GM19351 (cell line): ENCODE data around the gene AMIGO2.
"Not testable (repeated sequence)": the region's sequence is repeated elsewhere in the genome, so short reads cannot be mapped to it uniquely, and the experiment has no call there.

Experiments
- ATAC-seq: cut with Tn5 transposase; IDR thresholded peaks from one replicate; pipeline ENCODE4 v1.9.1; 2021; ENCODE audit warnings: mild to moderate bottlenecking, moderate library complexity; ENCODE audit not compliant: unreplicated experiment

AMIGO2 gene

DNA sequence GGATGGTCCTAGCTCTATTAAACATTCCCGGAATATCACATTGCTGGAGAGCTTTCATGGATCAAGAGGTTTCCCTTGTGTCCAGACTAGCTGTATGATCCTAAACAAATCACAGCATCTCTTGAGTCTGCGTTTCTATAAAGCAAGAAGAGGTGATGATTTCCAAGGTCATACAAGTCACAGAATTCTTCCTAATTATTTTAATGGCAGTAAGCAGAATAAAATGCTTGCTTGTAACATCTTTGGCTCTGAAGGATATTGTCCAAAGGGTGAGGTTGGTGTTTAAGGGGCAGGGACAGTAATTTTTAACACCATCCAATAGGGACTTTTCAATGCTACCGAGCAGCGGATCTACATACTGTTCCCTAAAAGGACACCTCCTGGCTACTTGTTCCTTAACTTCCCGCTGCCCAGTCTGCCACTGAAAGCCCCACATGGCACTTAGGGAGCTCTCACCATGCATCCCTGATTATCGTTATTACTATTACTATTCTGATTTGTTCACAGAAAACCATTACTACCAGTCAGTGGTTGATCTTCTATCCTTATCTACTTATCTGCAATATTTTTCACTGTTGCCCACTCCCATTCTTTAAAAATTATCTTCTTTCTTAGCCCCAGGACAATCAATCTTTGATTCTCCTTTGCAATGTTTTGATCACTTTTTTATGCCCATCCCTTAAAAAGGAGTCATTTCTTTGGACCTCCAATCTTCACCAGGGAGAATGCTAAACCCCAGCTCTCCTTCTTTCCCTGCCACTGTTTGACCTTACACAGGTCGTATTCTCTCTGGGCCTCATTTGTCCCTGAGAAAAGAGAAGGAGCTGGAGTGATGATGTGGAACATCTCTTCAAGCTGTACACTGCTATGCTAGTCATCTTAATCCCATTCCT lies 4.3 kb downstream of the AMIGO2 start:
- ATAC-seq: no peak

- ATAC-seq: no peak
Measured at GRCh38 chr12:47074757-47075156, 5.0 kb downstream of the AMIGO2 start.

GRCh38 chr12:47073951-47074350 lies 5.8 kb downstream of the AMIGO2 start:
- ATAC-seq: no peak

DNA sequence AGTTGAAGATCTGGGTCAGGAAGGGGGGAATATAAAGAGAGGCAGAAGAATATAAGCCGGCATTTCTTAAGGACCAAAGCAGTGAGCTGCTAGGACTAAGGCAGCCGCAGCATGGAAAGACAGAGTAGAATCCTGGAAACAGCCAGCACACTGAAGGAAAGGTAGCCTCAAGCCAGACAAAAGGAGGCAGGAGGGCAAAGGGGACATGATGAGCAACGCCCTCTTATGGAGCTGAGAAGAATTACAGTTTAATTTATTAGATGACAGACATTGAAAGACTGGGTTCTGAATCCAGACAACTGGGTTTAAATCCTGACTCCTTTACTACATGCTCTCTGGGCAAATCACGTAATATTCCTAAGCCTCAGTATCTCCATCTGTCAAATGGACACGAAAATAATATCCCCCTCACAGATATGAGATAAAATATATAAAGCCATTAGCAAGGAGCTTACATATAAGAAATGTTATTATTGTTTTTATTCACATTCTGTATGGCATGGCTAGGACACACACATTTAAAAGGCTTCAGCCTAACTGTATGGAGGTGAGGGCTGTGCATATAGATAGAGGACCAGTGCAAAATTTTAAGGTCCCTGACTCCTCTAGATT lies 8.4 kb downstream of the AMIGO2 start:
- ATAC-seq: no peak

- ATAC-seq: no peak
Measured at GRCh38 chr12:47070310-47070709, 9.4 kb downstream of the AMIGO2 start.

GRCh38 chr12:47068539-47068938 lies 11.2 kb downstream of the AMIGO2 start:
- no peak for ATAC-seq

GRCh38 chr12:47067771-47068431 lies 11.9 kb downstream of the AMIGO2 start:
- ATAC-seq: no peak

- ATAC-seq: peak; percentile 57
Measured at GRCh38 chr12:47067176-47067575, 12.6 kb downstream of the AMIGO2 start.

DNA sequence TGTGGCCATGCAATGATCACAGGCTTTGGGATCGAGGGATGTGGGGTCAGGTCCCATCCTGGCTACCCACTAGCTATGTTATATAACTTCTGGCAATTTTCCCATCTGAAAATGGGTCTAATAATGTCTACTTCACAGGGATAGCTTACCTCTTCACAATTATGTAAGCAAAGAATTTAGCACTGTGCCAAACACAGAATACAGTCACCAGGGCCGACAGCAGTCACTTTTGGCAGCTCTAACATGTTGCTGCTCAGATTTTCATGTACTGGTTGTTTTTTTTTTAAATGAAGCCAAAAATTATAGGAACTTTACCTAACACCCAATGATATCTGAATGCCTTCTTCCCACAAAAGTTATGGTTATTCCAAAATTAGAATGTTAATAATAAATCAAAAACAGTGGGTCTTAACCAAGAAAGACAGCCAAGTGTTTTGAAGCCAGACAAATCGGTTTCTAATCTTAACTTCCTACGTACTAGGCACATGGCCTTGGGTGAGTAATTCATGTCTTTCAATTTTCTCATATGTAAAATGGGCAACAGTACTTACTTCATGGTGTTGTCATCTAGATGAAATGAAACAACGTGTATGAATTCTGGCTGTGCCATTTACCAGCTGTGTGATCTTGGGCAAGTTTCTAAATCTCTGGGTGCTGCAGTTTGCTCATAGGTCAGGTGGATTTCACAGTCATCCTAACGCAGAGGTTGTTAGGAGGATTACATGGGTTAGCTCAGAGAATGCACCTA lies 13.3 kb downstream of the AMIGO2 start:
- ATAC-seq: peak; percentile 79

GRCh38 chr12:47065546-47065945 lies 14.2 kb downstream of the AMIGO2 start:
- no peak for ATAC-seq

DNA sequence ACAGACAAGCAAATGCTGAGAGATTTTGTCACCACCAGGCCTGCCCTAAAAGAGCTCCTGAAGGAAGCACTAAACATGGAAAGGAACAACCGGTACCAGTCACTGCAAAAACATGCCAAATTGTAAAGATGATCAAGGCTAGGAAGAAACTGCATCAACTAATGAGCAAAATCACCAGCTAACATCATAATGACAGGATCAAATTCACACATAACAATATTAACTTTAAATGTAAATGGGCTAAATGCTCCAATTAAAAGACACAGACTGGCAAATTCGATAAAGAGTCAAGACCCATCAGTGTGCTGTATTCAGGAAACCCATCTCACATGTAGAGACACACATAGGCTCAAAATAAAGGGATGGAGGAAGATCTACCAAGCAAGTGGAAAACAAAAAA lies 21.1 kb downstream of the AMIGO2 start:
- not testable (repeated sequence) for ATAC-seq

GRCh38 chr12:47056944-47057343 lies 22.8 kb downstream of the AMIGO2 start:
- ATAC-seq: not testable (repeated sequence)

DNA sequence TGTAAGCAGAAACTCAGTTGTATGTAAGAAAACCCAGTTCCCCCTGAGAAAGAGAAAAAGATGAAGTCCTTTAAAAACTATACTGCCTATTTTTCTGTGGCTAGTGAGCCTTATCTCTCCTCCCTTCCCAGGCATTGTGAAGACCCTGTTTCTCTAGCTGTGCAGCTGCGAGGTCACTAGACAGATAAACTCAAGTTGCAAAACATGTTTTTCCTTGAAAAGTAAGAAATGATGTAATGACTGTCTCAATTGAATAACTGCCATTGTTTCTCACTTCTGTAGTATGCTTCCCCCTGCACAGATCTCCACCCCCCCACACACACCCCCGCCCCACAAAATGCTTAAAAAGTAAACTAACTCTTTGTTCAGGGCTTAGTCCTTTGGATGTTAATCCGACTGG lies 23.9 kb downstream of the AMIGO2 start:
- ATAC-seq: not testable (repeated sequence)

- no peak for ATAC-seq
Measured at GRCh38 chr12:47054659-47055058, 25.1 kb downstream of the AMIGO2 start.

- ATAC-seq: no peak
Measured at GRCh38 chr12:47053961-47054360, 25.8 kb downstream of the AMIGO2 start.

DNA sequence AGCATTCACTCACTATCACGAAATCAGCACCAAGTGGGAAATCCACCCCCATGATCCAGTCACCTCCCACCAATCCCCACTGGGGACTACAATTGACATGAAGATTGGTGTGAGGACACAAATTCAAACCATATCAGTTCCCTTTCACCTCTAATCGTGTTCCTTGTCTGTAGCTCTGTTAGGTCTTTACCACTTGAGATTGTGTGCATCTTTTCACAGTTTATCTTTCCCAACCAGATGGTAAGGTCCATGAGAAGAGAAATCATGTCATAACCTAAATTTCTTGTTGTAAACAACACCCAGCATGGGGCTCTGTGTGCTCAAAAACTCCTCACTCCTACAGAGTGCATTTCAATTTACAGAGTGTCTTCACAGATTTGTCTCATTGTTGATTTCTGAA lies 27.5 kb downstream of the AMIGO2 start:
- no peak for ATAC-seq

GRCh38 chr12:47051291-47051690 lies 28.5 kb downstream of the AMIGO2 start:
- ATAC-seq: not testable (repeated sequence)

DNA sequence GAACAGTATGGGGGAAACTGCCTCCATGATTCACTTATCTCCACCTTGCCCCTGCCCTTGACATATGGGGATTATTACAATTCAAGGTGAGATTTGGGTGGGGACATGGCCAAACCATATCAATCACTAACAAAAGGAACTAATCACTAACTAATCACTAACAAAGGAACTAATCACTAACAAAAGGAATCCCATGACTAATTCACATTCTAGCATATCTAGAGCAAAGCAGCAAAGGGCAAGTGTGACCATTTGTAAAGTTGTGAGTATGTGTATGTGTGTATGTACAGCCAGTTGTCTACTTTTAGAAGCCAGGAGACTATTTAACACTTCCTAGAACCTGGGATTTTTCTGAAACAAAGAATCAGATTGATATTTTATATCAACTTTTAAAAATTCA lies 31.2 kb downstream of the AMIGO2 start:
- ATAC-seq: no peak

- ATAC-seq: no peak
Measured at GRCh38 chr12:47041327-47041726, 38.4 kb downstream of the AMIGO2 start.

GRCh38 chr12:47039756-47040155 lies 40.0 kb downstream of the AMIGO2 start:
- no peak for ATAC-seq

GRCh38 chr12:47039079-47039478 lies 40.7 kb downstream of the AMIGO2 start:
- ATAC-seq: no peak
